Tibial nerve (tissue), 4 donors: Measurements from ENCODE around the gene SCYL3.

ENCODE experiments used
- CTCF ChIP-seq, 5 experiments: fragments of 200-600 bp in 3 of 5; fragments of 450-650 bp in 2 of 5; sonication (generic) in 3 of 5; IDR thresholded peaks; one replicate each; pipeline ENCODE4 v1.5.1; 2016 to 2019; ENCODE audit warnings: antibody characterized with exemption in 5 of 5, mild to moderate bottlenecking in 3 of 5, moderate library complexity in 2 of 5
- EP300 ChIP-seq, 2 donors: sonication (generic); formaldehyde crosslinking; IDR thresholded peaks; one replicate each; pipeline ENCODE4 v1.6.1; 2017; ENCODE audit warnings: antibody characterized with exemption in 2 of 2, mild to moderate bottlenecking in 1 of 2

DNA sequence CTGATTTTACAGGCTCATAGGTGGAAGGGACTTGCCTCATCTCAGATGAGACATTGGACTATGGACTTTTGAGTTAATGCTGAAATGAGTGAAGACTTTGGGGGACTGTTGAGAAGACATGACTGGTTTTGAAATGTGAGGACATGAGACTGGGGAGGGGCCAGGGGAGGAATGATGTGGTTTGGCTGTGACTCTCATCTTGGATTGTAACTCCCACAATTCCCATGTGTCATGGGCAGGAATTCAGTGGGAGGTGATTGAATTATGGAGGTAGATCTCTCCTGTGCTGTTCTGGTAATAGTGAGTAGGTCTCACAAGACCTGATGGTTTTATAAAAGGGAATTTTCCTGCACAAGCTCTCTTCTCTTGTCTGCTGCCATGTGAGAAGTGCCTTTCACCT lies 20.8 kb downstream of the SCYL3 start:
- TF ChIP-seq CTCF (IDR thresholded peaks at IDR 0.05) (no peak), EP300 (IDR thresholded peaks at IDR 0.05) (no peak)
